GM12801 (cell line): Measurements from ENCODE around the gene UNC93A.

Experiments used
- CTCF ChIP-seq: IDR thresholded peaks from one replicate; pipeline ENCODE4 v1.5.1; 2011; ENCODE audit warnings: control low read depth; ENCODE audit not compliant: insufficient read length; ENCODE audit errors: extremely low read depth

The UNC93A gene

DNA sequence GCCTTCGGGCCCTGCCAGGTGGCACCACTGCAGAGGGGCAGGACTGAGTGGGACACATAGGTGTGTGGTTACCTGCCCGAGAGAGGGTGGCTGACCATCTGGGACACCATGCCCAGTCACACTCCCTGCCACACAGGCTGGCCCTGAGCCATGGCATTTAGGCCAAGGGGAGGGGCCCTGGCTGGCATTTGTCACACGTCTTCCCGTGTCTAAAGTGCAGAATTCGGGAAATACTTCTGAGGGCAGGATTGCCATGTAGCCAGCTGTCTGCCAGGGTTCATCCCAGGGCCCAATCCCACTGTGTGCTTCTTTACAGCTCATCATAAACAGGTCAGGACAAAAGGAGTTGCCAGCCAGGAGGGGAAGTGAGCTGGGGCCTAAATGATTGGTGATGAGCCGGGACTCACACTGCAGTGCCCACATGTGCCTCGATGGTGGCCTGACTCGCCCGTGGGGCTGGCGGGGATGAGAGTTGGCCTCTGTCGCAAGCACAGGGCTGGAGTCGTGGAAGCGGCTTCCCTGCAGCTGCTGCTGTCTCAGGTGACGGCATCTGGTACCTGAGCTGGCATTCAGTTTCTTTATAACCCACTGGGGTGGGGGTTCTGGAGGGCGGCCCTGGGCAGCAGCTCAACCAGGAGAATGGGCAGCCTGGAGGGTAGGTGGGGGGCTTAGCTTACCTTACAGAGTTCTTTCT is 5.9 kb upstream of the UNC93A start:
- TF ChIP-seq CTCF, result no peak

DNA sequence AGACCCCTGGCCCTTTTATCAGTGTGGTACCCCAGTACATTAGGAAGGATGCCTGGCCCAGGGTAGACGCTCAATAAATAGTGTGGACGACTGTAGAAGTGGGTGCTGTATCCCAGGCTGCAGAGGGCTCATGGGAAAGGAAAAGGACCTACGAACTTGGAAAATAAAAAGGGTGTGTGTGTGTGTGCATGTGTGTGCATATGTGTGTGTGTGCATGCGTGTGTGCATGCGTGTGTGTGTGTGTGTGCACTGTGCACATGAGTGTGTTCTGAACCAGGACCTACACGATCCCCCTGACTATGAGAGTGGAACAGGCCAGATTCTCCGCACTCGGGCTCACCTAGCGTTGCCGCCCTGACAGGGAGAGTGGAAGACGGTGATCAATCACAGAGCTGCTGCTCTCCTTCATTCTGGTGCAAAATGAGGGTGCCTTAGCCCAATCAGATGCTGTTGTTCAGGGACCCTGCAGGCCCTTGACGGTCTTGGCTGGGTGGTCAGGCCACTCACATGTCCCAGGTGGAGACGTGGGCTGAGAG is 3.5 kb upstream of the UNC93A start:
- TF ChIP-seq CTCF, result no peak

GRCh38 chr6:167291623-167292300 is 647 bp downstream of the UNC93A start:
- TF ChIP-seq CTCF, result no peak

GRCh38 chr6:167292301-167293087 is 1.4 kb downstream of the UNC93A start:
- no peak for TF ChIP-seq CTCF

DNA sequence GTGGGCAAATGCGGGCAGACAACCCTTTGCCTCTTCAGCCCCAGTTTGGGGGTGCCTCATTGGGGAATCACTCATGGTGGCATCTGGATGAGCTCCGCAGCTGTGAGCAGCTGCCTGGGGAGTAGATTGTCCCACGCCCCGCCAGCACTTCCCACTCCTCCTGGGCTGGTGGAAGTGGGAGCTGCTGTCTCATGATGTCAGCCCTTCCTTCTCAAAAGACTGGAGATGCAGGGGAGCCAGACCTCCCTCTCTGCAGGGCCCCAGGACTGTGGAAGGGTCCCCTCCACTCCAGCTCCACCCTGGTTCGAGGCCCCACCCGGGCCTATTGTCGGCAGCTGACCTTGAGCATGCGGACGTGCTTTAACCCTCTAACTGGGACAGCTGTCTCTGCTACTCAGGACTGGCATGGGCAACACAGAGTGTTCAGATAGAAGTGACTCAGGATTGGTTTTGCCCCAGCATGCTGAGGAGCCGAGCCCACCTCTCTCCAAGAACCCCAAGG is 2.0 kb downstream of the UNC93A start:
- TF ChIP-seq CTCF, result no peak

DNA sequence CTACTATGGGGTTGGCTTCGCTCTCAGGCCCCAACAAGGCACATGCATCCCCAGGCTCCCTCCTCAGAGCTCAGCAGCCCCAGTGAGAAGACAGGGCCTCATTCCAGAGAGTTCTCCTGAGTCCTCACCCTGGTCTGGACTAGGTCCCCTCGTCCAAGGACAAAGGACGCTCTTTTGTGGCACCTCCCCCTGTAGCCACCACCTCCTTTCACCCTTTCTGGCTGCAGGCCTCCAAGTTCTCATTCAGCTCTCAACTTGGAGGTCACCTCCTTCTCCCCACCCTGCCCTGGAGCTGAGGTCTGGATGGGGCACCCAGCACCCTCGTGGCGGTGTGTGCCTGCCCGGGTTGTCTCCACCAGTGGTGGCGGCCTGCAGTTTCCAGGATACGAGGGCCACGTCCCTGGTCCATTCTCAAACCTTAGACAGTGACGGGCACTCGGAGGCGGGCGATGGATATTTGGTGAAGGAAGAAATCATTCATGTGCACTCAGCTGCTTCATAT is 2.5 kb downstream of the UNC93A start:
- no peak for TF ChIP-seq CTCF

DNA sequence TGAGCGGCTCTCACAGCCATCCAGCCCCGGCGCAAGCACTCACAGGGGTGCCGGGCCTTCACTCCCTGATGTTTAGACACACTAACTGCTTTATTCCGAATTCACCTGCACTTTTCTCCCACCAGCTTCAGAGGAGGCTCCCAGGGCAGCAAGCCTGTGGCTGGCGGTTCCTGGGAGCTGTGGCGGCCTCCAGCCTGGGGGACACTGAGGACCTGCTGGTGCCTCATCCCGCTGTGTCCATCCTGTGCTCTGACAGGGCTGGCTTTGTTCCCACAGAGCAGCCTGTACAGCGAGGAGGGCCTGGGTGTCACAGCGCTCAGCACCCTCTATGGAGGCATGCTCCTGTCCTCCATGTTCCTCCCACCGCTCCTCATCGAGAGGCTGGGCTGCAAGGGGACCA is 3.1 kb downstream of the UNC93A start:
- no peak for TF ChIP-seq CTCF
